ENCODE results near the gene UBTD2.

- TF ChIP-seq CTCF (conservative IDR thresholded peaks at IDR 0.05; ENCODE audit: low read depth, low read length): no peak
- no peak for TF ChIP-seq POLR2A (IDR thresholded peaks at IDR 0.05; ENCODE audit: low read depth, low read length)
- TF ChIP-seq RAD21 (IDR thresholded peaks at IDR 0.05; ENCODE audit: low read length): no peak
- no peak for TF ChIP-seq SMC3 (IDR thresholded peaks at IDR 0.05; ENCODE audit: low read depth, low read length)
- TF ChIP-seq FOS (IDR thresholded peaks at IDR 0.05; ENCODE audit: low read depth, low read length): no peak
- no peak for TF ChIP-seq CEBPB (IDR thresholded peaks at IDR 0.05; ENCODE audit: low read depth, low read length)
- TF ChIP-seq MXI1 (IDR thresholded peaks at IDR 0.05; ENCODE audit: borderline replicate concordance, low read depth, low read length): no peak
Measured at GRCh38 chr5:172170251-172170701, 113.3 kb downstream of the UBTD2 start.
